Measurements from ENCODE around the gene ST3GAL5.
A peak's percentile ranks its signal among the peaks of the same experiment; 100 is the strongest.
"Not testable (repeated sequence)": the region's sequence is repeated elsewhere in the genome, so short reads cannot be mapped to it uniquely, and the experiment has no call there.

Gene ST3GAL5

GRCh38 chr2:85917887-85918795 lies 29.4 kb upstream of the ST3GAL5 start:
- DNase-seq = no peak

DNA sequence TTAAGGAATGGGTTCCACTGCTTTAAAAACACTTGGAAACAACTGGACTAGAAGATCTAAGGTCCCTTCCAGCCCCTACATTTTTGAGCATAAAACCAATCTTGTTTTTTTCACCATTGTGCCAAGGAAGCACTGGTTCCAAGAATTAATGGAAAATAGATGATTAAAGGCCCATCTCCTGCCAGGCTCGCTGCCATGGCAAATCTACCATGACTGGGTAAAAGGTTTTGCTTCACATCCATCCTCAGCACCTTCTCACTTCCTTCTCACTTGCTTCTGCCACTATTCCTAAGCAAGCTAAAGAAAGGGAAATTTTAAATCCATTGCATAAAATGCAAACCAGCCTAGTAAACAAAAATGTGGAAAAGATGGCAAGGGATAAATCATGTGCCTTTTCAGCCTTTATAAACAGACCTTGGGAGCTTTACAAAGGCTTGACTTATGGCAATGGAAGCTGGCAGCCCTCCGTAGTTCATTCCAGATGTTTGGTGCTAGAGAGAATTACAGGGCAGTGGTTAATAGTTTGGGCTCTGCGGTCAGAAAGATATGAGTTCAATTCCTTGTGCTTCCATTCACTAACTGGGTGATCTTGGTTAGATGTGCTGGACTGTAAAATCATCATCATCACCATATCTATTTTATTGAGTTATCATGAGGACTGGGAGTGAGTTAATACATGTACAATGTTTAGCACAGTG lies 27.0 kb upstream of the ST3GAL5 start:
- DNase-seq = no peak

DNA sequence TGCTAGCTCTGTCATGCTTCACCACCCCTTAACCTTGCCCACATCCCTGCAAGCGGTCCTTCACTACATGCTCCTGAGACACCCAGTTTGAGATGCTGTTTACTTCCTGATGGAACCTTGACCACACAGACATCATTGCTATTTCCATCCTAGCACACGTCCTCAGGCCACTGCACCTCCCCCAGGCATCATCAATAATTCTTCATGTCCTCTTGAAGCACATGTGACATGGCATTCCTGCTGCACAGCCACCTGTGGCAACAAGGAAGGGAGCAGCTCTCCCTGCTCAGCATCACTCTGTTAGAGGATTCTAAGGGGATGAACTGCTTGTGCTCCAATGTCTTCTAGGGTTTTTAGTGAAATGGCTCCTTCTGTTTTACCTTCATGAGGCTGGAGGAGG lies 26.1 kb upstream of the ST3GAL5 start:
- no peak for DNase-seq

- DNase-seq = no peak
These were observed 25.4 kb upstream of the ST3GAL5 start for GRCh38 chr2:85913884-85914881.

- DNase-seq = peak; percentile 76
These were observed 23.3 kb upstream of the ST3GAL5 start for GRCh38 chr2:85911814-85912692.

- no peak for DNase-seq
These were observed 22.3 kb upstream of the ST3GAL5 start for GRCh38 chr2:85911097-85911496.

DNA sequence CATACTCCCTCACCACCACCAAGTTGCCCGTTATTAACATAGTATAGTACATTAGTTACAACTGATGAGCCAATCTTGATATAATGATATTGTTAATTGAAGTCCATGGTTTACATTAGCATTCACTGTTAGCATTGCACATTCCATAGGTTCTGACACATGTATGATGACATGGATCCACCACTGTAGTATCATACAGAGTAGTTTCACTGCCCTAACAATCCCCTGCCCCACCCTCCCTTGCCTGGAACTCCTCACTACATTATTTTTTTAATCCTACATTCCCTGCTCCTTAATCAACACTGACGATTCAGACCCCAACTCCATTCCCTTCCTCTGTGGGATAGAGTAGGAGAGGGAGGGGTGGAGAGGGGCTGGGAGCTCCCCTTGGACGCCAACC lies 20.2 kb upstream of the ST3GAL5 start:
- no peak for DNase-seq

DNA sequence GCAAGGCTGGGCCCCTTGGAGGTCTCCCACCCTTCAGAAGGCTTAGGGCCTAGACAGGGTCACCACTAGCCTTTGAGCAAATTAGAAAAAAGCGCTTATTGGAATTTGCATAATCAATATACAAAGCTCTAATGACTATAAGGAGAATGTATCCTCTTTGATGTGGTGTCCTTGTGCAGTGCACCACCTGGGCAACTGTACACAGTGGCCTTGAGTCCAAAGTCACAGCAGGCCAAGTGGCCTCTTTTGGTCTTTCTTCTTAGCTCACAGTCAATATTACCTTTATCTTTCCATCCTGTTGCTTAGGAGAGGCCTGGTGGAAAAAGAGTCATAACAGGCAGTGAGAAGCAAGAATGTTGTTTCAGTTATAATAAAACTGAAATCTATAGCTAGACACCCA lies 19.7 kb upstream of the ST3GAL5 start:
- DNase-seq = no peak

DNA sequence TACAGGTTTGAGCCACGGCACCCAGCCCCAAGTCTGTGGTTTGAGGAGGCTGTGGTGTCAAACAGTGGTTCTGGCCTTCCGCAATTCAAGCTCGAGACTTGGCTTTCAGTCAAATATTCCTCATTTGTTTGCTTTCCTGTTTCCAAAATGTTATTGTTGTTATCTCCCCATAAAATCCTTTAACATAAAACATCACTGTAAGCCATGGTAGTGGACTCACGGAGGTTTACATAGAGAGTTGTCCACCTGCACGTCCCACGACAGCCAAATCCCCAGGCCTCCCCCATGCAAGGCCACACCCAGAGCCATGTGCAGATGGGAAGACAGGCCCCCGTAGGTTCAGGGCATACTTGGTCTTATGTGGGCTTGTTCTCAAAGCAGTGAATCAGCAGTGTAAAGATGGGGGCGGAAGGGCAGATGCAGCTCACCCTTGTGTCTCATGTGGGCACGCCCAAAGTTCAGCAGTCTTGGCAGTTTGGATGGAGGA lies 18.9 kb upstream of the ST3GAL5 start:
- DNase-seq = no peak

- no peak for DNase-seq
These were observed 18.0 kb upstream of the ST3GAL5 start for GRCh38 chr2:85906748-85907147.

DNA sequence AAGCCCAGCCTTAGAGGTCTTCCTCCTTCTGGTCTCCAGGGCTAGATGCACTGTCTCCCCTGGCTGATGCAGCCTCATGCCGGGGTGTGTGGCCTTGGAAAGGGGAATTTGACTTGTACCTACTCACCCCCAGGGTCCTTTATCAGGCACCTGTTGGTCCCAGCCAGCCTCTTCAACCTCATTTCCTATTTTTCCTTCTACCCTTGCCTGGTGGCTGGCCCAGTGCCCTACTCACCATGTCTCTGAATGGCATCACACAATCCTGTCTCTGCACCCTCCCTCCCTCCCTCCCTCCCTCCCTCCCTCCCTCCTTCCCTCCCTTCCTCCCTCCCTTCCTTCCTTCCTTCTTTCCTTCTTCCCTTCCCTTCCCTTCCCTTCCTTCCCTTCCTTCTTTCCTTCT lies 17.1 kb upstream of the ST3GAL5 start:
- no peak for DNase-seq

GRCh38 chr2:85905187-85905666 lies 16.4 kb upstream of the ST3GAL5 start:
- no peak for DNase-seq

DNA sequence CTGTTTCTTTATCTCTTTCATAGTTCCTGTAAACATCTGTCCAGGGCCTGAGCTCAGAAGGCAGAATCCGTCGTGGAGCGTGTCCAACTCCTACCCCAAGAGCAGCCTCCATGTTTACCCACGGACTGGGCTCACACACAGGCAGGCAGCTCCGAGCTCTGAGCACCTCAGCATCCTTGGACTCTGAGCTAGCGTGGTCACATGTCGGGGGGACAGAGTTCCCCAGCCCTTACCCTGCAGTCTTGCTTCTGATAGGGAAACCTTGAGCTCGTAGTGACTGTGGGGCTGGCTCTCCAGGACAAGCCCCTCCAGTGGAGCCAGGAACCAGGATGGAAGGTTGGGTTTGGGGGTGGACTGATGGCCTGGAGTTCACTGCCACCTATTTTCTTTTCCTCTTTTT lies 15.1 kb upstream of the ST3GAL5 start:
- DNase-seq = no peak

DNA sequence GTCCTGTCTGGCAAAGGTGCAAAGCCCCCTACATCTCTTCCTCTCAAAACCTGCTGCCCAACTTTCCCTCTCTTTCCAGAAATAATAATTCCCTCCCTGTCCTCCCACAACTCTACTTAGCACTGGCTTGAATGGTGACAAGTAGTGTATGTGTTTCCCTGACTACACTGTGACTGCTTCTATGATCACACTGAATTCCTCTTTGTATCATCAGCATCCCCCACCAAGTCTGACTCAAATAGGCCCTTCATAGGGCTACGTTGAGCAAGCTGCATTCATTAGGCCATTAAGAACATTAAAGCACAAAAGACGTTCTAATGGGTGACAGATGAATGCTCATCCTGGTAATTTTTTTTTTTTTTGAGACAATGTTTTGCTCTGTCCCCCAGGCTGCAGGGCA lies 13.7 kb upstream of the ST3GAL5 start:
- DNase-seq = no peak

GRCh38 chr2:85901155-85901554 lies 12.4 kb upstream of the ST3GAL5 start:
- DNase-seq = no peak

DNA sequence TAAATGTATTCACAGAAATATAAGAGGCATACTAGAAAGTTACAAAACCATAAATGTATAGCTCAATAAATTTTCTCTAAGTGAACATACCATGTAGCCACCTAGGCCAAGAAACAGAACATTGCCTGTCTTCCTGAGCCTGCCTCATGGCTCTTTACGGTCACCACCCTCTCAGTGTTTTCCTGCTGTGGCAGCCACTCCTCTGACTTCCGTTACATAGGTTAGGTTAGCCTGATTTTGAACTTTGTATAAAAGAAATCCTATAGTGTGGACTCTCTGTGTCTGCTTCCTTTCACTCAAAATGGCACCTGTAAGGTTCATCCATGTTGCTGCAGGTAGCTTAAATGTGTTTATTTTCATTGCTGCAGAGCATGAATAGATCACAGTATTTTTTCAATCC lies 11.6 kb upstream of the ST3GAL5 start:
- DNase-seq = no peak

DNA sequence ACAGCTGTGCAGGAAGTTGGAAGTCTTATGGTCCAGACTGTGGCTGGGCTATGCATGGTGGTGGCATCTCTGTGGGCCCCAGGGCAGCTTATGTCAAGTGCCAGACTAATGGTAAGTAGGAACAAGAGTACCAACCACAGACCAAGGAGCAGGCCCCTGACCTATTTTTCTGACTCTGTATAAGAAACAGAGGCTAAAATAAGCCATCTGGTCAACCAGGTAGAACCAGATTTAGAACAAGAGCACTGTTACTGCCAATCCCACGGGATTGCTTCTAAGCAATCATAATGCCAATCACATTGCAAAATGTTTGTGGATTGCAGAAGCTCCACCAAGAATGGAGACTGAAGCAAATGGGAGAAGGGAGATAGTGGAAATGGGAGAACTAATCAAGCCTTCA lies 11.1 kb upstream of the ST3GAL5 start:
- no peak for DNase-seq

DNA sequence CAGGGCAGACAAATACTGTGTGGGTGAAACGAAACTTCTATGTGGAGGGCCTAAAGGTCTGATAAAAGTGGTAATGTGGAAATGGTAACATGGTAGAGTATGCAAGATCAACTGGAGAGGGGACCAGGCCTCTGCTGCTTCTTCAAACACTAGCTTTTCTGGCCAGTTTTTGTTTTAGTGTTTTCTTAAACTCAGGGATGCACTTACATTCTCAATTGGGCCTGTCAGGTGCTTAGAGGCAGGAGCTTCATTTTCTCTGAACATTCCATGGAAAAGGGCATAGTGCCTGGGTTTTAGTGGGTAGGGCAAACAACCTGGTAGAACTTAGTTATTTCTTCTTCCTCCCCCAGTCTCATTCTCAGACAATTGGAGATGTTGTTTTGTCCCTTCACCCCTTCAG lies 10.5 kb upstream of the ST3GAL5 start:
- no peak for DNase-seq

- DNase-seq = no peak
These were observed 10.1 kb upstream of the ST3GAL5 start for GRCh38 chr2:85898881-85899280.

GRCh38 chr2:85894554-85895278 lies 5.9 kb upstream of the ST3GAL5 start:
- not testable (repeated sequence) for DNase-seq

Data from NCI-H82 (cell line).